Measurements from ENCODE around the gene USP36. TPM values are rescaled to one million over a fixed set of nuclear protein-coding genes. Genes with fewer than 3 reads are reported as not detected.

Gene USP36
- total RNA-seq, 1 donor from 2014 or later: 107 TPM

DNA sequence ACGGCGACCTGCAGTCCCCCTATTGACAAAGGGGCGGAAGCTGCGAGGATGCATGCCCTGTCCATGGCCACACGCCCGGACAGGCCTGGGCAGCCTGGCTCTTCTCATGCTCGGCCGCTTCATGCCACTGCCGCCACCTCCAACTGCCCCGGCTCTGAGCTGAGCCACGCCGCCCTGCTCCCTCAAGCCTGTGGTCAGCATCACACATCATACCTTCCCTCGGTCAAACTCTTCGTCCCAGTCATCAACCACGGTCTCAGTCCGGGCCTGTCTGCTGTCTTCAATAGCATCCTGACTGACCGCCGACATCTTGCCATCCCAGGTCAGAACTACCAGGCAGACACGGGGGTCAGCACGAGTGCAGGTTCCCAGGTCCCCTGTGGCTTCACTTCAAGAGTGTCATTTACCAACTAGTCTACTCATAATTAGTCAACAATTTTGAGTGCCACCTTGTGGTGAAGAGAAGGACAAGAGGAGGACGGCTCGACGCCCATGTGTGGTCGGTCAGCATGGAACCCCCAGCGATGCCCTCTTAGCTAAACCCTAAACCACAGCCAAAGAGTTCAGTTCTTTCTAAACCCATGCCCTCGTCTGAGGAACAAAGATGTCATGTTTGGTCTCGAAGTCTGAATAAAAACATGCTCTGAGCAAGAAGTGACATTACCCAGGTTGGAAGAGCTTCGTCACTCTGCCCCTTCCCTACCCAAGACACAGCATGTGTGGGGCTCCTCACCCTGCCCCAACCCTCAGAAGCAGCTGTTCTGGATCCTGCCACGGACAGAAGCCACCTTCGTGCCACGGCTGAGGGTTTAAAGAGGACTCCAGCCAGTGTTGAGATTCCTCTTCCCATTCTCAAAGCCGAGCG is 41.7 kb downstream of the USP36 start:
- intact Hi-C loops (cut with micrococcal nuclease): loop anchor here (1.0 kb wide), 1 partner anchor 93 kb away; no protein-coding TSS in a partner anchor
- Mint-ChIP-seq H3K36me3 (ENCODE audit: low read depth) (peaks cover 90% of the 10 kb centered on the region), H3K27me3 (no peaks in the 10 kb centered on the region), H3K9me3 (no peaks in the 10 kb centered on the region), H3K4me1 (peaks cover 10% of the 10 kb centered on the region), H3K27ac (peak overlapping the region; percentile 50), H3K4me3 (no peak overlapping the region)
- DNase-seq: no peak
- TF ChIP-seq, protein P1, sequence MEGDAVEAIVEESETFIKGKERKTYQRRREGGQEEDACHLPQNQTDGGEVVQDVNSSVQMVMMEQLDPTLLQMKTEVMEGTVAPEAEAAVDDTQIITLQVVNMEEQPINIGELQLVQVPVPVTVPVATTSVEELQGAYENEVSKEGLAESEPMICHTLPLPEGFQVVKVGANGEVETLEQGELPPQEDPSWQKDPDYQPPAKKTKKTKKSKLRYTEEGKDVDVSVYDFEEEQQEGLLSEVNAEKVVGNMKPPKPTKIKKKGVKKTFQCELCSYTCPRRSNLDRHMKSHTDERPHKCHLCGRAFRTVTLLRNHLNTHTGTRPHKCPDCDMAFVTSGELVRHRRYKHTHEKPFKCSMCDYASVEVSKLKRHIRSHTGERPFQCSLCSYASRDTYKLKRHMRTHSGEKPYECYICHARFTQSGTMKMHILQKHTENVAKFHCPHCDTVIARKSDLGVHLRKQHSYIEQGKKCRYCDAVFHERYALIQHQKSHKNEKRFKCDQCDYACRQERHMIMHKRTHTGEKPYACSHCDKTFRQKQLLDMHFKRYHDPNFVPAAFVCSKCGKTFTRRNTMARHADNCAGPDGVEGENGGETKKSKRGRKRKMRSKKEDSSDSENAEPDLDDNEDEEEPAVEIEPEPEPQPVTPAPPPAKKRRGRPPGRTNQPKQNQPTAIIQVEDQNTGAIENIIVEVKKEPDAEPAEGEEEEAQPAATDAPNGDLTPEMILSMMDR (IDR thresholded peaks at IDR 0.05): no peak
- peak; percentile 61 for ATAC-seq (ENCODE audit: low read depth)
- ChIA-PET POLR2A (interaction anchor here (1.0 to 1.5 kb wide), 2 partner anchors 64 to 302 kb away, joined by 3 to 5 read pairs; no protein-coding TSS in a partner anchor), CTCF (interaction anchor here (1.0 to 2.0 kb wide), 6 partner anchors 12 to 302 kb away, joined by 3 to 18 read pairs (median 4); no protein-coding TSS in a partner anchor)

DNA sequence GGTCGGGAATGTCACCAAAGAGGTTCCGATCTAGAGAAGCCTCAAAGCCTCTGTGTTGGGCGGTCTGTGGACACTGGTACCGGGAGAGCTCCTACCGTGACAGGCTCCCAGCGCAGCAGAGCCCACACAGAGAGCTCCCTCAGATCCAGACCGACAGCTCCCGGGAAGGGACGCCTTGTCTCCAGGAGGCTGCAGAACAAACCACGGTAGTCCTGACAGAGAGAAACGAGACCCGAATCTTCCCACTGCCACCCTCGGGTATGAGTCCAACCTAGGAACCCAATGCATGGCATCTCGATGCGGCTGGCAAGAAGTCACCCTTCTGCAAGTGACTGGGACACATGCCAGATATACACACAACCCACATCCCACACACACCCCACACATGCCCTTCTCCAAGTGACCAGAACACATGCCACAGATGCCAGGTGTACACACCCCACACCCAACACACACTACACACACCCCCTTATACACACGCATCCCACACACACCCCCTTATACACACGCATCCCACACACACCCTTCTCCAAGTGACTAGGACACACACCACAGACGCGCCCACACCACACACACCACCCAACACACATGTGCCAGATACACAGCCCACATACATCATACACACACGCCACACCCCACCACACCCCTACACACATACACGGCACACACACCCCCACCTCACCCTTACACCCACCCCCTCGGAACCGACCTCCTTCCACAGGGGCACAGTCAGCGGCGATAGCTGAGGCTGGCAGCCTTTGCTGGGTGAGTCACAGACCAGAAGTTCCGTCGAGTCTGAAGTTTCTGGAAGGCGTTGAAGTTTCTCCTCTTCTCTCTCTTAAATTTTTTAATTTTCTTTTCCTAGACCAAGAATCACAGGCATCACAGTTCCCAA is 42.7 kb downstream of the USP36 start:
- TF ChIP-seq, protein P1 (IDR thresholded peaks at IDR 0.05): no peak
- CTCF ChIA-PET: interaction anchor here (1.1 to 1.9 kb wide), 2 partner anchors 11 to 301 kb away, joined by 3 to 12 read pairs; no protein-coding TSS in a partner anchor
- no peaks in the 10 kb centered on the region for H3K27me3 Mint-ChIP-seq
- no peaks in the 10 kb centered on the region for H3K9me3 Mint-ChIP-seq
- no peak for DNase-seq
- intact Hi-C loops (cut with micrococcal nuclease): no loop called here
- no peak for ATAC-seq (ENCODE audit: low read depth)
- no peak overlapping the region for H3K27ac Mint-ChIP-seq
- H3K4me1 Mint-ChIP-seq: peaks cover 10% of the 10 kb centered on the region
- POLR2A ChIA-PET: interaction anchor here (1.4 kb wide), 1 partner anchor 13 kb away, joined by 3 read pairs; no protein-coding TSS in a partner anchor
- peaks cover 89% of the 10 kb centered on the region for H3K36me3 Mint-ChIP-seq (ENCODE audit: low read depth)
- H3K4me3 Mint-ChIP-seq: no peak overlapping the region

DNA sequence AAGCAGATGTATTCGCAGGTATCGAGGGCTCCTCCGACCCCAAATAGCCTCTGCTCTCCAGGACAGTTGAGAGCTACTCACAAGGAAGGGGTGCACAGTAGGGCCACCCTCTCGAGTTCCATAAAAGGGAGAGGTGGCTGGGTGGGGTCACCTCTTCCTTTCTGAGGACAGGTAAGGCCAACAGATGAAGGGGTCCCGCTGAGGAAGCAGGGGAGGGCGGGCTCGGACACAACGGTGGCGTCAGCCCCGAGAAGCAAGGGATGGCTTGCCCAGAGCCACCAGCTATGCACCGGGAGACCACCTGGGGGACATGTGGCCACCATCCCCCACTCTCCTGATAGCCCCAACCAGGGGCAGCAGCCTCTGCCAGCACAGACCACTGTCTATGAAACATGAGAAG is 43.4 kb downstream of the USP36 start:
- ChIA-PET POLR2A (interaction anchor here (1.4 kb wide), 1 partner anchor 12 kb away, joined by 3 read pairs; no protein-coding TSS in a partner anchor), CTCF (no interaction called here)
- Mint-ChIP-seq H3K9me3 (no peaks in the 10 kb centered on the region), H3K4me1 (peaks cover 10% of the 10 kb centered on the region), H3K27ac (no peak overlapping the region), H3K4me3 (no peak overlapping the region), H3K27me3 (no peaks in the 10 kb centered on the region), H3K36me3 (ENCODE audit: low read depth) (peaks cover 82% of the 10 kb centered on the region)
- ATAC-seq (ENCODE audit: low read depth) (no peak), DNase-seq (no peak)
- intact Hi-C loops (cut with micrococcal nuclease): no loop called here
- TF ChIP-seq, protein P1 (IDR thresholded peaks at IDR 0.05): no peak

DNA sequence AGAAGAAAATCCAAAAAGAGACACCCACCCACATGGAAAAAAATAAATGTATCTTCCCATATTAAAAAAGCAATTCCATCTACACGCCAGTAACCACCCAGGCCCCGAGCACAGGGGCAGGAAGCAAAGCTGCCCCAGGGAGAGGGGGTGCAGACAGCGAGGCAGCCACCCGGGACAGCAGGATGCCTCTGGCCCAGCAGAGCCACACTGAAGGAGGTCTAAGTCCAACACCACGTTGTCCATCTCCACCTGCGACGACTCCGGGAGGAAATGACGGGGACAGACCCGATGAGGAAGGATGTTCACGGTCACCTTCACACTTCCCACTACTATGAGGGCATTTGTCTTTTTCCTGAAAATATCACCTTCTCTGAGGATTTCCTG is 44.1 kb downstream of the USP36 start:
- intact Hi-C loops (cut with micrococcal nuclease): no loop called here
- Mint-ChIP-seq H3K9me3 (no peaks in the 10 kb centered on the region), H3K27me3 (no peaks in the 10 kb centered on the region), H3K27ac (no peak overlapping the region), H3K4me3 (no peak overlapping the region), H3K36me3 (ENCODE audit: low read depth) (peaks cover 84% of the 10 kb centered on the region), H3K4me1 (peaks cover 10% of the 10 kb centered on the region)
- no peak for DNase-seq
- no peak for ATAC-seq (ENCODE audit: low read depth)
- TF ChIP-seq, protein P1 (IDR thresholded peaks at IDR 0.05): no peak
- POLR2A ChIA-PET: interaction anchor here (1.4 kb wide), 1 partner anchor 11 kb away, joined by 3 read pairs; no protein-coding TSS in a partner anchor
- CTCF ChIA-PET: no interaction called here
